Breast epithelium (tissue), 4 donors: Measurements from ENCODE around the gene TUT1. TPM values are rescaled to one million over a fixed set of nuclear protein-coding genes. Genes with fewer than 3 reads are reported as not detected.

ENCODE experiments used
- DNase-seq, 2 donors: peaks; one replicate each; pipeline ENCODE4 v3.0.0-alpha.2; 2019; ENCODE audit warnings: low spot score in 2 of 2
- H3K27ac ChIP-seq, 2 donors: fragments of 200-600 bp; sonication (generic) in 1 of 2; one replicate each; pipeline ENCODE4 v1.5.1; 2016 to 2019; ENCODE audit warnings: mild to moderate bottlenecking in 1 of 2
- H3K27me3 ChIP-seq, 2 donors: fragments of 200-600 bp; sonication (generic) in 1 of 2; one replicate each; pipeline versions ENCODE4 v1.5.1 to v1.6.0; 2017 to 2019; ENCODE audit warnings: control low read depth in 1 of 2, mild to moderate bottlenecking in 1 of 2
- H3K36me3 ChIP-seq: fragments of 200-600 bp; one replicate; pipeline ENCODE4 v1.5.1; 2019
- H3K4me1 ChIP-seq, 2 donors: fragments of 200-600 bp; sonication (generic); one replicate each; pipeline ENCODE4 v1.5.1; 2016 to 2019; ENCODE audit warnings: control low read depth in 1 of 2
- H3K4me3 ChIP-seq, 3 donors: fragments of 200-600 bp; sonication (generic); 1 replicate in 2 of 3; 2 replicates in 1 of 3; pipeline ENCODE4 v1.5.1; 2016 to 2019; ENCODE audit warnings: mild to moderate bottlenecking in 3 of 3, moderate library complexity in 2 of 3
- H3K9me3 ChIP-seq, 2 donors: fragments of 200-600 bp; sonication (generic) in 1 of 2; one replicate each; pipeline ENCODE4 v1.5.1; 2016 to 2019; ENCODE audit warnings: control low read depth in 1 of 2
- POLR2A ChIP-seq: fragments of 450-650 bp; IDR thresholded peaks from one replicate; pipeline ENCODE4 v1.6.1; 2016; ENCODE audit warnings: antibody characterized with exemption, mild to moderate bottlenecking, moderate library complexity
- POLR2AphosphoS5 ChIP-seq, 3 donors: sonication (generic); formaldehyde crosslinking; IDR thresholded peaks; one replicate each; pipeline ENCODE4 v1.6.1; 2017; ENCODE audit warnings: antibody characterized with exemption in 3 of 3
- intact Hi-C: fragments of 100-400 bp; cut with DNase I; formaldehyde crosslinking; loops from one replicate; pipeline ENCODE4 v1.15.1; 2023; ENCODE audit warnings: low total_unique reads
- total RNA-seq, 3 donors: library from RNA; depleted of rRNA; stranded (reverse); fragments of >200 nt; gene quantifications; one replicate each; pipeline ENCODE4 v1.1.0, GENCODE V29; 2016
- TF ChIP-seq, protein P1 (sequence below), 3 donors: fragments of 450-650 bp; IDR thresholded peaks; one replicate each; pipeline ENCODE4 v1.5.1; 2016 to 2017; ENCODE audit warnings: antibody characterized with exemption in 3 of 3, mild to moderate bottlenecking in 3 of 3, moderate library complexity in 3 of 3

The TUT1 gene
- total RNA-seq, 3 donors from 2014 or later, result 7.7 to 12.1 (median 10.7) TPM

DNA sequence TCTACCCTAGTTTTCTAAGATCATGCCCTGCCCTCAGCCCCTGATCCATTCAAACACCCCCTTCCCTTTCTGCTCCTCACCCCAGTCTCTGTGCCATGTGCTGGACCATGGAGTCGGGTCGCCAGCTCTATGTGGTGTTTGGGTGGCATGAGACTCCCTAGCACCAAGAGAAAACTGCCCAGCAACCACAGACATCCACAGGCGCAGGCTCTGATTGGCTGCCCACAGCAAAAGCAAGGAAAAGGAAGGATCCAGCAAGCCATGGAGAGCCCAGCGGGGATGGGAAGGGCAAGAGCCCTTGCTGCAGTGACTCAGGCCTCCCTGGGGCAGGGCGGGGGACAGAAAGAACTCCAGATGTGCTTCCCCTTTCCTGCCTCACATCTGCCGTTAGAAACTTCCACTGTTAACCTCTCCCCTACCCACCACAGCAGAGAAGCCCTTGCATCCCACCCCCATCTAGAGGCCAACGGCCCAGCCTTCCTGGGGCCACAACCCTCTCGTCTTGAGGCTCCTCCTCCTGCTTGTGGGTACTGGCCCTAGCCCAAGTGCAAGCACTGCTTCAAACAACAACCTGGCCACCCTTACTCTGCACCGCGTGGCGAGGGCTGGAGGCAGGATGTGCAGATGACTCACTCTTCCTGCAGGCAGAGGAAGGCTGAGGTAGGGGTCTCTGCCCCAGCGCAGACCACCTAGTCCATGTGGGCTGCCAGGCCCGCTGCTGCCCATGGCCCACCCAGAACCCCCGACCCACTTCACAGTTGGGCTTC is 35.0 kb downstream of the TUT1 start:
- peak; percentile 91 to 93 for DNase-seq
- Histone ChIP-seq H3K9me3 (no peaks in the 10 kb centered on the region), H3K27ac (peak overlapping the region; percentile 96 to 98), H3K4me1 (peaks cover 43 to 51% of the 10 kb centered on the region in 2 donors), H3K36me3 (no peaks in the 10 kb centered on the region), H3K4me3 (peak overlapping the region; percentile 10 to 55 (median 23)), H3K27me3 (no peaks in the 10 kb centered on the region)
- intact Hi-C loops, result no loop called here
- TF ChIP-seq POLR2A, result no peak
- peak; percentile 50 to 65 (median 60) for TF ChIP-seq POLR2AphosphoS5 (IDR thresholded peaks at IDR 0.05)
- TF ChIP-seq, protein P1, sequence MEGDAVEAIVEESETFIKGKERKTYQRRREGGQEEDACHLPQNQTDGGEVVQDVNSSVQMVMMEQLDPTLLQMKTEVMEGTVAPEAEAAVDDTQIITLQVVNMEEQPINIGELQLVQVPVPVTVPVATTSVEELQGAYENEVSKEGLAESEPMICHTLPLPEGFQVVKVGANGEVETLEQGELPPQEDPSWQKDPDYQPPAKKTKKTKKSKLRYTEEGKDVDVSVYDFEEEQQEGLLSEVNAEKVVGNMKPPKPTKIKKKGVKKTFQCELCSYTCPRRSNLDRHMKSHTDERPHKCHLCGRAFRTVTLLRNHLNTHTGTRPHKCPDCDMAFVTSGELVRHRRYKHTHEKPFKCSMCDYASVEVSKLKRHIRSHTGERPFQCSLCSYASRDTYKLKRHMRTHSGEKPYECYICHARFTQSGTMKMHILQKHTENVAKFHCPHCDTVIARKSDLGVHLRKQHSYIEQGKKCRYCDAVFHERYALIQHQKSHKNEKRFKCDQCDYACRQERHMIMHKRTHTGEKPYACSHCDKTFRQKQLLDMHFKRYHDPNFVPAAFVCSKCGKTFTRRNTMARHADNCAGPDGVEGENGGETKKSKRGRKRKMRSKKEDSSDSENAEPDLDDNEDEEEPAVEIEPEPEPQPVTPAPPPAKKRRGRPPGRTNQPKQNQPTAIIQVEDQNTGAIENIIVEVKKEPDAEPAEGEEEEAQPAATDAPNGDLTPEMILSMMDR (IDR thresholded peaks at IDR 0.05), result peak in 1 of 3 donors; percentile 12

DNA sequence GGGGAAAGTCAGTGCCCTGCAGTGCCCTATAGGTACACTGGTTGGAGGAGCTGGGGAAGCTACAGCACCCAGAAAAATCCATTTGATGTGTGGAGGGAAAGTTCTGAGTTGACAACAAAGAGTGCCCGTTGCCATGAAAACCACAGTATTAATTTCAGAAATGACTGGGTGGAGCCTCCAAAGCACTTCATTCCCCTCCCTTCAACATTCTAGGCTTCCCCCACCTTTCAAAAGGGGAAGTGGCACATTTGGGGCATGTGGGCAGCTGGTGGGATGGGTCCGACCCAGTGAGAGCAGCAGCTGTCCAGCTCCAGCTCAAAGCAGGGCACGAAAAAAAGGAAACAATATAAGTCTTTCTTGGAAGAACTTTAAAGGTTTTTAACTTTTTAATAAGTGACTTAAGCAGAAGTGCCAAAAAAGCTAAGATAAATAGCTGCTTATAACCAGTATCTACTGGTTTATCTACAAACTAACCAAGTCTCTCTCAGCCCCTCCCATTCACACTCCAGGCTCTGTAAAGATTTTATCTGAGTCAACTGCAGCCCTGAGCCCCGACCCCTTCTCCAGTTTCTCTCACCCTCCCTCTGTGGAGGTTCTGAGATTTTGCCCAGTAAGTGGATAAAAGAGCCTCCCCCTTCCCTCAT is 35.7 kb downstream of the TUT1 start:
- no peaks in the 10 kb centered on the region for H3K27me3 ChIP-seq
- intact Hi-C loops, result no loop called here
- TF ChIP-seq POLR2AphosphoS5 (IDR thresholded peaks at IDR 0.05), result no peak
- TF ChIP-seq, protein P1 (IDR thresholded peaks at IDR 0.05), result no peak
- TF ChIP-seq POLR2A, result no peak
- H3K27ac ChIP-seq, result peak overlapping the region; percentile 96 to 98
- H3K4me1 ChIP-seq, result peaks cover 39 to 56% of the 10 kb centered on the region in 2 donors
- no peak for DNase-seq
- H3K36me3 ChIP-seq, result no peaks in the 10 kb centered on the region
- peak overlapping the region in 2 of 3 donors; percentile 23 to 55 for H3K4me3 ChIP-seq
- no peaks in the 10 kb centered on the region for H3K9me3 ChIP-seq

DNA sequence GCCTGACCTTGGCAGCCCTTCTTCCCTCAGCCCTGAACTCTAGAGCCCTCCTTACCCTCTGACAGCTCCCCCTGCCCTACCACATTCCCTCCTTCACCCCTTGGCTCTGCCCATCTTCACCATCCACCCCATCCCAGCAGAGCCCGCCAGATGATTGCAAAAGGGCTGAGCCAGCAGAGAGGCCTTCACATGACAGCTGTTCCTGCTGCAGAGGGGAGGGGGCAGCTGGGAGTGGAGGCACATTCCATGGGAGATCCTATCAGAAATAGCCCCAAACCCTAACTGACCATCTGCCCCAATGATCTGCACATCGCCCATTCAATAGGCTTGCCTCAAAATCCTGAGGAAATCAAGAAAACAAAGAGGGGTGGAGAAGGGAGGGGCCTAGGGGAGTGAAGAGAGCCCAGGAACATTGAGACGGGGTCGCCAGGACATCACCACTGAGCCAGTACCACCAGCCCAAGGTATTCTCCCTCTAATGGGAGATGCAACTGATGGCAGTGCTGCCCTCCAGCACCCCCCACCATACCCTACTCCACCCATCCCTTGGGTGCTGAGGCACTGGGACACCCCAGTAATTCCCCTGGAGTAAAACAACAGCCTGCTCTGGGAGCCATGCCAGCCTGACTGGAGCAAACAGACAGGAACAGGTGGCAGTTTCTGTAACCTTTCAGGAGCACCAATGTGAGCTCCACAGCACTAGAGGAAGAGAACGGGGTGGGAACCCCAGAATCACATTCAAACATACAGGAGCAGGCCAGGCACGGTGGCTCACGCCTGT is 36.7 kb downstream of the TUT1 start:
- no peaks in the 10 kb centered on the region for H3K27me3 ChIP-seq
- H3K27ac ChIP-seq, result peak overlapping the region; percentile 96 to 98
- peak overlapping the region in 1 of 3 donors; percentile 56 for H3K4me3 ChIP-seq
- no peaks in the 10 kb centered on the region for H3K9me3 ChIP-seq
- intact Hi-C loops, result loop anchor here (5.0 kb wide), 1 partner anchor 1643 kb away; no protein-coding TSS in a partner anchor
- H3K36me3 ChIP-seq, result no peaks in the 10 kb centered on the region
- TF ChIP-seq, protein P1 (IDR thresholded peaks at IDR 0.05), result no peak
- H3K4me1 ChIP-seq, result peaks cover 39 to 56% of the 10 kb centered on the region in 2 donors
- peak; percentile 74 to 91 for DNase-seq

DNA sequence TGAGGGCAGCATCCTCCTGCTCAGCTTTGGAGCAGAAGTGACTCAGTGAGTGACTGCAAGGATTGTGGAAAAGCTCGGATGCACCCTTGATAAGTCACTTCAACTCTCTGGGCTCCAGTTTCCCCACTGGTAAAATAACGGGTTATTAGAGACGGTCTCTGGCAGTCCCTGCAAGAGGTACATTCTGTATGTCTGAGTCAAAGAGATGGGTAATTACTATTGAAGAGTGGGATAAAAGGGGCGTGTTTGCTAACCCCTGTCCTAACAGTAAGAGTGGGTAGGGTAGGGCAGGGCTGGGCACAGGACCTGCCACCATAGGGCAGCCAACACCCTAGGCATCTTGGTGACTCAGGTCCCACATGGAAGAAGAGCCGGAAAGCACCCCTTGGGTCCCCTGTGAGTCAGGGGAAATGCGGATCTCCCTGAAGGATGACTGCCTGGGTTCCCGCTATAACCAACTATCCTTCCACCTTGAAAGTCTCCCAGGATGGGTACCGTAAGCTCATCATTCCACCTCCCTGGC is 37.4 kb downstream of the TUT1 start:
- no peaks in the 10 kb centered on the region for H3K9me3 ChIP-seq

More for the DNA sequence above, 37.4 kb downstream of the TUT1 start:
- H3K27ac ChIP-seq, result peak overlapping the region; percentile 96 to 98
- peaks cover 39 to 61% of the 10 kb centered on the region in 2 donors for H3K4me1 ChIP-seq
- H3K27me3 ChIP-seq, result no peaks in the 10 kb centered on the region
- no peaks in the 10 kb centered on the region for H3K36me3 ChIP-seq
- peak overlapping the region; percentile 17 to 56 (median 31) for H3K4me3 ChIP-seq
- TF ChIP-seq POLR2AphosphoS5 (IDR thresholded peaks at IDR 0.05) (no peak), POLR2A (no peak)
- TF ChIP-seq, protein P1 (IDR thresholded peaks at IDR 0.05), result no peak
- no peak for DNase-seq
- intact Hi-C loops, result loop anchor here (5.0 kb wide), 1 partner anchor 1643 kb away; no protein-coding TSS in a partner anchor
